ENCODE results near the gene RAD51. TPM values are rescaled to one million over a fixed set of nuclear protein-coding genes. Genes with fewer than 3 reads are reported as not detected.

RAD51 gene
- total RNA-seq, 1 donor from 2014 or later = 4.2 TPM

DNA sequence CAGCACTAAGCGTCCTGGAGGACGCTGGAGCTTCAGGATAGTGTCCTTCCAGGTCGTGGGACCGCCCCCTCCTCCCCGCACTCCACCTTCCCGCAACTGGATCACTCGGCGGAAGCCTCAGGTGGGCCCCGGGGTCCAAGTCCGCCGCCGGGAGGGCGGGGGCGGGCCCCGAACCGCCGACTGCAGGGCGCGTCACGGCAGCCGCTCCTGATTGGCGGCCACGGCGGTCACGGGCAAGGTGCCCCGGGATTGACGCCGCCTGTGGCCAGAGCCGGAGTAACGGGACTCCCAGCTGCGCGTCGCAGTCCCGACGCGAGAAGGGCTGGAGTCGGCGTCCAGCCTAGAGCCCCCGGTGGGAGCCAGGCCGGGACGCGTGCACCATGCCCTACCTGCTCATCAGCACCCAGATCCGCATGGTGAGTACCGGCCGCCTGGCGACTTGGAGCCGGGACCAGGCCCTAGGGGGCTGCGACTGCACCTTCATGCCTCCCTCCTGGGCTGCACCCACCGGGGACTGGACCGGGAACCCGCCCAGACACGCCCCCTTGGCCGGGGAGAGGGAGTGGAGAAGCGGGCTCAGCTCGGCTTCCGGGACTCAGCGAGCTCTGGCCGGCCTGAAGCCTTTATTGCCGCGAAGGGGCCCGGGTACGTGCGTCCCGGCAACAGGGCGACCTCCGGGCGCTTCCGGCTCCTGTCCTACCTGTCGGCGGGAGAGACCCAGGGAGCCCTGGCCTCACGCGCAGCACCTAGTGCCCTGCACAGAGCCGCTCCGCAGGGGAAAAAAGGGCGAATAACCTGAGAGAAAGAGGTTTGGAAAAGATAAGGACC is 69.0 kb downstream of the RAD51 start, which contains the start of gene GCHFR:
TSS of gene GCHFR (plus strand) at position 268 of the 828 bp plus-strand sequence. CDS start at position 381, 113 bp downstream.
- TF ChIP-seq POLR2AphosphoS5 (IDR thresholded peaks at IDR 0.05; ENCODE audit: insufficient read depth in 1 of 2, low read depth in 1 of 2) (peak in 1 of 2 donors; percentile 84), POLR2A (IDR thresholded peaks at IDR 0.05) (peak in 1 of 2 donors; percentile 59)
- TF ChIP-seq, protein P1, sequence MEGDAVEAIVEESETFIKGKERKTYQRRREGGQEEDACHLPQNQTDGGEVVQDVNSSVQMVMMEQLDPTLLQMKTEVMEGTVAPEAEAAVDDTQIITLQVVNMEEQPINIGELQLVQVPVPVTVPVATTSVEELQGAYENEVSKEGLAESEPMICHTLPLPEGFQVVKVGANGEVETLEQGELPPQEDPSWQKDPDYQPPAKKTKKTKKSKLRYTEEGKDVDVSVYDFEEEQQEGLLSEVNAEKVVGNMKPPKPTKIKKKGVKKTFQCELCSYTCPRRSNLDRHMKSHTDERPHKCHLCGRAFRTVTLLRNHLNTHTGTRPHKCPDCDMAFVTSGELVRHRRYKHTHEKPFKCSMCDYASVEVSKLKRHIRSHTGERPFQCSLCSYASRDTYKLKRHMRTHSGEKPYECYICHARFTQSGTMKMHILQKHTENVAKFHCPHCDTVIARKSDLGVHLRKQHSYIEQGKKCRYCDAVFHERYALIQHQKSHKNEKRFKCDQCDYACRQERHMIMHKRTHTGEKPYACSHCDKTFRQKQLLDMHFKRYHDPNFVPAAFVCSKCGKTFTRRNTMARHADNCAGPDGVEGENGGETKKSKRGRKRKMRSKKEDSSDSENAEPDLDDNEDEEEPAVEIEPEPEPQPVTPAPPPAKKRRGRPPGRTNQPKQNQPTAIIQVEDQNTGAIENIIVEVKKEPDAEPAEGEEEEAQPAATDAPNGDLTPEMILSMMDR (IDR thresholded peaks at IDR 0.05) = peak in 1 of 3 experiments; percentile 29
- intact Hi-C loops (cut with DNase I) = loop anchor here (1.0 kb wide), 1 partner anchor 44 kb away; no protein-coding TSS in a partner anchor
- Histone ChIP-seq H3K4me1 (peaks cover 55% of the 10 kb centered on the region), H3K27ac (peak within 1 kb of the TSS; percentile 88), H3K4me3 (peak within 1 kb of the TSS; percentile 59 to 64), H3K27me3 (no peaks in the 10 kb centered on the region), H3K36me3 (no peaks in the 10 kb centered on the region), H3K9me3 (no peaks in the 10 kb centered on the region)
- DNase-seq (ENCODE audit: extremely low spot score in 2 of 2) = no peak

DNA sequence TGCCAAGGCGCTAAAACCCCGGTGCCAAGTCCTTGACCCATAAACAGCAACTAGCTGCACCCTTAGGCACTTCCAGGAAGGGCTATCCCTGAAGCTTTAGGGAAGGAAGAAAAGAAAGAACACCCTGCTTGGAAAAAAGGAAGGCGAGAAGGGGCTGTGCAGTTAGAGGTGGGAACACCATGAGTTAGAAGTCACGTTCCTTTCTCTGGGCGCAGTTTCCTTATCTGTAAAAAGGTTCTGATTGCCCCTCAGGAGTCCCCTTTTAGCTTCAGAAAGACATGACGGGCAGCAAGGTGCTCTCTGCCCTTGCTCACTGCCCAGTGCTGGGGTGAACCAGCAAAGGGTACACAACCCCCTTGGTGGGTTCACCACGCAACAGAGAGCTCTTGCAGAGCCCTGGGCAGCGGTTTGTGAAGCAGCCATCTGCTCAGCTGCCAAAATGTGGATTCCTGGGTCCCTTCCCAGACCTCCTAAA is 69.7 kb downstream of the RAD51 start:
- H3K27me3 ChIP-seq = no peaks in the 10 kb centered on the region
- H3K4me1 ChIP-seq = peaks cover 62% of the 10 kb centered on the region
- H3K27ac ChIP-seq = peak overlapping the region; percentile 88
- DNase-seq (ENCODE audit: extremely low spot score in 2 of 2) = no peak
- TF ChIP-seq POLR2A (IDR thresholded peaks at IDR 0.05) = no peak
- TF ChIP-seq, protein P1 (IDR thresholded peaks at IDR 0.05) = no peak
- TF ChIP-seq POLR2AphosphoS5 (IDR thresholded peaks at IDR 0.05; ENCODE audit: insufficient read depth in 1 of 2, low read depth in 1 of 2) = no peak
- no peaks in the 10 kb centered on the region for H3K9me3 ChIP-seq
- intact Hi-C loops (cut with DNase I) = loop anchor here (1.0 kb wide), 1 partner anchor 44 kb away; no protein-coding TSS in a partner anchor
- peak overlapping the region; percentile 59 to 64 for H3K4me3 ChIP-seq
- no peaks in the 10 kb centered on the region for H3K36me3 ChIP-seq

DNA sequence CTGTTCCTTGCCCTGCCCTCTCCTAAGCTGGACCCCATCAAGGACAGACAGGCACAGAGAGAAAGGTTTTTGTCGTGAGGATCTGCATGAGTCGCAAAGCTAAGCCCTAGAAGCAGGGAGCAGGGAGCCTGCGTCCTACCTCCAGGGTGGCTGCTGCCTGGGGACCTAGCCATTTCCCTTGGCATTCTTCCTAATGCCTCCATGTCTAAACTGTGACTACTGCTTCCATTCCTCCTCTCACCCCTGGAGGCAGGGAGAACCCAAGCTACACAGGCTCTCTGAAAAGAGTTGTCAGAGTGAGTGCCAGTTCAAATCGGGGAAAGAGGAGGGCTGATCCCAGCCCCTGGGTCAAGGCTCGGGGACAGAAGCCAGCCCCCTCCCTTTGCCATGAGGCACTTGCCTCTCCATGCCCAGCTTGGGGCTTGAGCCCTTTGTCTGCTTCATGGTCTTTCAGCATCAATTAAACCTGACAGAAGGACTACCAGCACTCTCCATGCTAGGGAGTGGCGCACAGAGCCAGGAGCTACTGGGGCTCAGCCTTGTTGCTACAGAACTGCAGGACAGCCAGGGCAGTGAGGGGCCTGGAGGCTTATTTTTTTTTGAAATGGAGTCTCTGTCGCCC is 71.3 kb downstream of the RAD51 start:
- Histone ChIP-seq H3K36me3 (no peaks in the 10 kb centered on the region), H3K4me3 (no peak overlapping the region), H3K9me3 (no peaks in the 10 kb centered on the region), H3K4me1 (peaks cover 78% of the 10 kb centered on the region), H3K27ac (peak overlapping the region; percentile 88), H3K27me3 (no peaks in the 10 kb centered on the region)
- no peak for DNase-seq (ENCODE audit: extremely low spot score in 2 of 2)
- TF ChIP-seq POLR2A (IDR thresholded peaks at IDR 0.05) = no peak
- TF ChIP-seq, protein P1 (IDR thresholded peaks at IDR 0.05) = no peak
- TF ChIP-seq POLR2AphosphoS5 (IDR thresholded peaks at IDR 0.05; ENCODE audit: insufficient read depth in 1 of 2, low read depth in 1 of 2) = no peak
- intact Hi-C loops (cut with DNase I) = no loop called here

DNA sequence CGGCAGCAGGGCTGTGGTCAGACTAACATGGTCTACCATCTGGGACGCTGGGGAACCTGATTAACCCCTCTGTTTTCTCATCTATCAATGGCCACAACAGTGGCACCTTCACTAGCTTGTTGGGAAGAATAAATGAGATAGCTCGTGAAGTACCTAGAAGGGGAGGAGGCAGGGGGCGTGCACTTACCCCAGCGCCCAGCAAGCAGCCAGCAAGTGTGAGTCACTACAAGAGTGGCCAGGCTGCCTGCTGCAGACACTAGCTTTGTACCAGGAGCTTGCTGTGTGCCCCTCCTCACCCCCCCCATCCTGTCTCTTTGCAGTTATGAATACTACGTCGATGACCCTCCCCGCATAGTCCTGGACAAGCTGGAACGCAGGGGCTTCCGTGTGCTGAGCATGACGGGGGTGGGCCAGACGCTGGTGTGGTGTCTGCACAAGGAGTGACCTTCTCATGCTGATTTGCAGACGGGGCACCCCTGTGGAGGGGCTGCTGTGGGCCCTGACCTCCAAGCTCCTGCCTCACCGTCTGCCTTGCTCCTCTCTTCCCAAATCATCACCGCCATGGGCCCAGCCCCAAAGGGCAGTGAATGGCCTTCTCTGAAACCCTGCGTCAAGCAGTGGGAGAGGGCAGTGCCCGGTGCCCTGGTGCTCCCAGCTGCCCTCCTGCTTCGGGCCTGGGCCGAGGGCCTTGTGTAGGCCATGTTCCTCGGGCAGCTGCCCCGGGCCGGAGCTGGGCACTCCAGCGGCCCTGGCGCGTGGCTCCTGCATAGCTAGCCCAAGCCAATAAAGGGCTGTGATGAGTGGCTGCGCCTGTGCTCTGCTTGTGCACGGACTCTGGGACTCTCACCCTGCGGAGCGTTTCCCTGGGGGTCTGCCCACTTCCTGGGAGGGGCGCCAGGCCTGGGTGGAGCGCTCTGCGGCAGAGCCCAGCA is 72.2 kb downstream of the RAD51 start:
- peak overlapping the region; percentile 88 for H3K27ac ChIP-seq
- no peak for DNase-seq (ENCODE audit: extremely low spot score in 2 of 2)
- H3K27me3 ChIP-seq = no peaks in the 10 kb centered on the region
- no peaks in the 10 kb centered on the region for H3K9me3 ChIP-seq
- TF ChIP-seq POLR2AphosphoS5 (IDR thresholded peaks at IDR 0.05; ENCODE audit: insufficient read depth in 1 of 2, low read depth in 1 of 2) (no peak), POLR2A (IDR thresholded peaks at IDR 0.05) (no peak)
- TF ChIP-seq, protein P1 (IDR thresholded peaks at IDR 0.05) = no peak
- intact Hi-C loops (cut with DNase I) = no loop called here
- no peaks in the 10 kb centered on the region for H3K36me3 ChIP-seq
- H3K4me1 ChIP-seq = peaks cover 78% of the 10 kb centered on the region
- H3K4me3 ChIP-seq = no peak overlapping the region
